ENCODE results near the gene OR2M5.

GRCh38 chr1:248140846-248141245, 4.1 kb upstream of the OR2M5 start:
- TF ChIP-seq CTCF (IDR thresholded peaks at IDR 0.05) (no peak), POLR2A (IDR thresholded peaks at IDR 0.05) (no peak)
